HepG2 (cell line): ENCODE results near the gene C2CD2. TPM values are rescaled to one million over a fixed set of nuclear protein-coding genes. Genes with fewer than 3 reads are reported as not detected.

ENCODE experiments used
- ATAC-seq: fragments of 200-7000 bp; cut with Tn5 transposase; 3 replicates; pipeline ENCODE4 v1.9.1; 2020; ENCODE audit warnings: mild to moderate bottlenecking, moderate library complexity
- BruUV-seq: library from RNA; stranded (reverse); fragments of 400-500 nt; replicated peaks from 2 replicates; lab custom pipeline; 2021; lab: Mats Ljungman, UMichigan
- CTCF ChIA-PET: fragments of 300-600 bp; formaldehyde crosslinking; extraction: SDS; loops from one replicate; lab custom pipeline; 2021; ENCODE audit warnings: low total read pairs, inconsistent platforms, low intra/inter-chr PET ratio; lab: Yijun Ruan, JAX
- POLR2A ChIA-PET: fragments of 350-600 bp; sonication (Branson Sonifier 250); formaldehyde crosslinking; loops from one replicate; lab custom pipeline; 2020; ENCODE audit warnings: antibody characterized with exemption, inconsistent platforms; lab: Yijun Ruan, JAX
- DNase-seq: peaks from one replicate; pipeline ENCODE4 v3.0.0-alpha.2; 2015; ENCODE audit warnings: low spot score
- FAIRE-seq: peaks from 3 replicates; lab custom pipeline; 2011; peaks lifted over from hg19 to GRCh38; lab: Jason Lieb, UNC
- H2AFZ ChIP-seq: one replicate; pipeline ENCODE4 v1.6.1; 2011; ENCODE audit warnings: low read length, inconsistent platforms
- H3K27ac ChIP-seq: fragments of 300-600 bp; 3 replicates; pipeline ENCODE4 v1.8.0; 2011; ENCODE audit warnings: mixed run types, mild to moderate bottlenecking, mixed read lengths, low read length, inconsistent platforms; ENCODE audit not compliant: insufficient read depth; ENCODE audit errors: extremely low read length
- H3K27me3 ChIP-seq, 2 experiments: fragments of 200-600 bp in 1 of 2; 2 replicates in 1 of 2; 3 replicates in 1 of 2; pipeline versions ENCODE4 v1.6.0 to v1.8.0; 2011; ENCODE audit warnings: low read length in 2 of 2, mild to moderate bottlenecking in 2 of 2, moderate library complexity in 2 of 2, inconsistent platforms in 1 of 2; ENCODE audit not compliant: insufficient read depth in 2 of 2, control insufficient read depth in 1 of 2
- H3K36me3 ChIP-seq, 2 experiments: fragments of 200-600 bp in 1 of 2; replicated peaks in 1 of 2; 2 replicates in 1 of 2; 3 replicates in 1 of 2; pipeline versions ENCODE4 v1.5.1 to v1.8.0; 2011; ENCODE audit warnings: low read length in 2 of 2, inconsistent platforms in 1 of 2; ENCODE audit not compliant: insufficient read depth in 2 of 2, control insufficient read depth in 1 of 2
- H3K4me1 ChIP-seq: 2 replicates; pipeline ENCODE4 v1.5.1; 2012; ENCODE audit warnings: low read length, inconsistent platforms; ENCODE audit not compliant: insufficient read depth
- H3K4me2 ChIP-seq: 2 replicates; pipeline ENCODE4 v1.6.0; 2011; ENCODE audit warnings: low read depth, low read length, inconsistent platforms
- H3K4me3 ChIP-seq, 3 experiments: fragments of 200-600 bp in 1 of 3; sonication (generic), shearing (Covaris generic) in 1 of 3; replicated peaks in 1 of 3; 2 replicates each; pipeline ENCODE4 v1.5.1; 2011 to 2016; ENCODE audit warnings: low read length in 3 of 3, inconsistent platforms in 2 of 3, low read depth in 2 of 3, mild to moderate bottlenecking in 2 of 3, control low read depth in 1 of 3, mixed read lengths in 1 of 3; ENCODE audit not compliant: insufficient read depth in 1 of 3
- H3K79me2 ChIP-seq: one replicate; pipeline ENCODE4 v1.6.1; 2011; ENCODE audit warnings: low read length, inconsistent platforms; ENCODE audit not compliant: insufficient read depth
- H3K9ac ChIP-seq: 2 replicates; pipeline ENCODE4 v1.6.0; 2011; ENCODE audit warnings: mild to moderate bottlenecking, low read depth, low read length, inconsistent platforms; ENCODE audit not compliant: insufficient read depth
- H3K9me3 ChIP-seq: 2 replicates; pipeline ENCODE4 v1.5.1; 2012; ENCODE audit warnings: mild to moderate bottlenecking, low read length
- H4K20me1 ChIP-seq: 2 replicates; pipeline ENCODE4 v1.6.0; 2011; ENCODE audit warnings: inconsistent platforms, mild to moderate bottlenecking, low read length, moderate library complexity; ENCODE audit not compliant: insufficient read depth
- BHLHE40 ChIP-seq: IDR thresholded peaks from 2 replicates; pipeline ENCODE4 v1.6.1; 2011; ENCODE audit warnings: low read length, improper control_type of control experiment
- CHD4 ChIP-seq: fragments of 200-600 bp; sonication (generic); IDR thresholded peaks from 2 replicates; pipeline ENCODE4 v1.7.0; 2017; ENCODE audit warnings: mild to moderate bottlenecking, low read length, borderline replicate concordance
- CSRNP2 ChIP-seq: sonication (generic); formaldehyde crosslinking; conservative IDR thresholded peaks from 2 replicates; pipeline ENCODE4 v1.8.0; 2022; ENCODE audit warnings: low read depth, missing genetic modification reagents
- ELF3 ChIP-seq: IDR thresholded peaks from 2 replicates; pipeline ENCODE4 v1.6.1; 2016; ENCODE audit warnings: missing genetic modification reagents, missing compliant biosample characterization
- HDAC1 ChIP-seq: sonication (generic); formaldehyde crosslinking; IDR thresholded peaks from 2 replicates; pipeline ENCODE4 v1.5.1; 2020; ENCODE audit warnings: mild to moderate bottlenecking, missing genetic modification reagents
- MIXL1 ChIP-seq: IDR thresholded peaks from 2 replicates; pipeline ENCODE4 v1.6.1; 2016
- NR3C1 ChIP-seq: sonication (generic); formaldehyde crosslinking; IDR thresholded peaks from 2 replicates; pipeline ENCODE4 v1.4.0; 2020; ENCODE audit warnings: missing genetic modification reagents
- PAF1 ChIP-seq: IDR thresholded peaks from 2 replicates; pipeline ENCODE4 v1.6.1; 2016; ENCODE audit warnings: missing genetic modification reagents, missing compliant biosample characterization
- SKIL ChIP-seq: sonication (generic); formaldehyde crosslinking; IDR thresholded peaks from 2 replicates; pipeline ENCODE4 v1.8.0; 2022; ENCODE audit warnings: missing genetic modification reagents, mild to moderate bottlenecking, moderate library complexity, borderline replicate concordance
- SNRNP70 ChIP-seq: fragments of 200-400 bp; formaldehyde crosslinking; IDR thresholded peaks from 2 replicates; pipeline ENCODE4 v1.6.1; 2017; ENCODE audit warnings: mild to moderate bottlenecking, low read depth, low read length, moderate library complexity
- ZBTB46 ChIP-seq: sonication (generic); formaldehyde crosslinking; IDR thresholded peaks from 2 replicates; pipeline ENCODE4 v1.4.0; 2020; ENCODE audit warnings: mild to moderate bottlenecking, missing genetic modification reagents, borderline replicate concordance
- ZNF296 ChIP-seq: sonication (generic); formaldehyde crosslinking; conservative IDR thresholded peaks from 2 replicates; pipeline ENCODE4 v1.5.0; 2020; ENCODE audit warnings: mild to moderate bottlenecking, missing genetic modification reagents
- ZNF569 ChIP-seq: sonication (generic); formaldehyde crosslinking; IDR thresholded peaks from 2 replicates; pipeline ENCODE4 v1.5.0; 2020; ENCODE audit warnings: mild to moderate bottlenecking, missing genetic modification reagents, moderate library complexity, borderline replicate concordance
- ZNF607 ChIP-seq: sonication (generic); formaldehyde crosslinking; IDR thresholded peaks from 2 replicates; pipeline ENCODE4 v1.5.1; 2020; ENCODE audit warnings: missing genetic modification reagents, mild to moderate bottlenecking, borderline replicate concordance
- ZNF775 ChIP-seq: sonication (generic); formaldehyde crosslinking; IDR thresholded peaks from 2 replicates; pipeline ENCODE4 v1.4.0; 2020; ENCODE audit warnings: missing genetic modification reagents, mild to moderate bottlenecking, moderate library complexity, borderline replicate concordance
- WGBS: methylation state at CpG from one replicate; pipeline ENCODE4 v1.1.6; 2017; ENCODE audit warnings: low lambda C conversion rate; 5-methylcytosine and 5-hydroxymethylcytosine counted together
- in situ Hi-C: cut with HindIII; loops from 2 replicates; pipeline ENCODE4 v1.10.0; 2017; ENCODE audit warnings: low pct_unique_long_range_greater_than_20kb; ENCODE audit not compliant: extremely low pct_ligation_motif_present
- intact Hi-C: fragments of 100-400 bp; cut with micrococcal nuclease; formaldehyde crosslinking; loops from one replicate; pipeline ENCODE4 v1.10.0; 2022; ENCODE audit not compliant: unreplicated experiment
- polyA plus RNA-seq, 8 experiments: library from polyadenylated mRNA; depleted of rRNA in 3 of 8; stranded (reverse) in 7 of 8; unstranded in 1 of 8; fragments of >200 nt; fragmentation: Illumina TruSeq in 4 of 8; extraction: Trizol in 4 of 8; gene quantifications; 2 replicates each; pipeline versions ENCODE4 v1.2.1 to v1.2.3, GENCODE V29; 2011 to 2016; ENCODE audit warnings: low read depth in 4 of 8, missing spikeins in 1 of 8, mixed read lengths in 1 of 8; ENCODE audit not compliant: insufficient read depth in 1 of 8
- total RNA-seq, 5 experiments: library from RNA; depleted of rRNA; stranded (reverse); fragments of >200 nt; fragmentation: Illumina TruSeq; extraction: Trizol; gene quantifications; 2 replicates each; pipeline ENCODE4 v1.2.3, GENCODE V29; 2016; ENCODE audit warnings: low read depth in 1 of 5

Gene C2CD2
- total and polyA plus RNA-seq, 2 of the 13 experiments (the other 11 are each of a cell fraction or from before 2014, with no cell fraction given) = 12.5 to 19.7 TPM

GRCh38 chr21:41965045-41965444, 11.2 kb upstream of the C2CD2 start:
- POLR2A ChIA-PET = no interaction called here
- H4K20me1 ChIP-seq = no peaks in the 10 kb centered on the region
- intact Hi-C loops = no loop called here
- DNase-seq = no peak
- no TSS peak for BruUV-seq
- TF ChIP-seq MIXL1 (CRISPR knock-in tag) = no peak
- TF ChIP-seq ELF3 = no peak
- TF ChIP-seq, all 625 proteins: peak for 0
- Histone ChIP-seq H3K36me3 (no peaks in the 10 kb centered on the region), H3K27me3 (peaks cover 6 to 32% of the 10 kb centered on the region in 2 experiments; a peak in 4 of 5 replicates), H3K4me2 (no peak overlapping the region), H3K79me2 (no peaks in the 10 kb centered on the region), H3K9me3 (no peaks in the 10 kb centered on the region), H2AFZ (no peak overlapping the region), H3K4me1 (peaks cover 46% of the 10 kb centered on the region), H3K4me3 (no peak overlapping the region), H3K27ac (no peak overlapping the region), H3K9ac (no peak overlapping the region)
- whole genome bisulfite sequencing = 8% methylated on average over 5 of the region's 5 CpGs
- CTCF ChIA-PET = no interaction called here
- in situ Hi-C loops = no loop called here
- ATAC-seq = no peak
- FAIRE-seq = no peak

- H3K9me3 ChIP-seq = no peaks in the 10 kb centered on the region
- 11% methylated on average over 7 of the region's 8 CpGs for WGBS
- no peak for DNase-seq
- in situ Hi-C loops = no loop called here
- no peak overlapping the region for H2AFZ ChIP-seq
- ATAC-seq = no peak
- intact Hi-C loops = no loop called here
- ChIA-PET CTCF (no interaction called here), POLR2A (no interaction called here)
- no peak overlapping the region for H3K4me3 ChIP-seq
- peaks cover 6 to 32% of the 10 kb centered on the region in 2 experiments; a peak in 4 of 5 replicates for H3K27me3 ChIP-seq
- TF ChIP-seq ZNF296 (CRISPR knock-in tag) (no peak), NR3C1 (CRISPR knock-in tag) (no peak), ZNF569 (CRISPR knock-in tag) (no peak), ZNF775 (CRISPR knock-in tag) (no peak), CHD4 (no peak), CSRNP2 (CRISPR knock-in tag) (no peak), BHLHE40 (no peak), ZNF607 (no peak), PAF1 (CRISPR knock-in tag) (no peak), ZBTB46 (CRISPR knock-in tag) (no peak), SKIL (CRISPR knock-in tag) (no peak), HDAC1 (CRISPR knock-in tag) (no peak), SNRNP70 (no peak)
- BruUV-seq = no TSS peak
- no peaks in the 10 kb centered on the region for H4K20me1 ChIP-seq
- FAIRE-seq = no peak
- no peaks in the 10 kb centered on the region for H3K79me2 ChIP-seq
- H3K36me3 ChIP-seq = no peaks in the 10 kb centered on the region
- peaks cover 47% of the 10 kb centered on the region for H3K4me1 ChIP-seq
- no peak overlapping the region for H3K27ac ChIP-seq
- H3K4me2 ChIP-seq = no peak overlapping the region
- H3K9ac ChIP-seq = no peak overlapping the region
These were observed 10.4 kb upstream of the C2CD2 start for GRCh38 chr21:41964171-41964570.
